Vagina (tissue), 2 donors: ENCODE measurements around the gene GLCE. TPM values are rescaled to one million over a fixed set of nuclear protein-coding genes. Genes with fewer than 3 reads are reported as not detected.

Experiments
- DNase-seq, 2 donors: peaks; one replicate each; pipeline ENCODE4 v3.0.0-alpha.2; 2017; ENCODE audit errors: extremely low spot score in 2 of 2
- H3K27ac ChIP-seq: fragments of 200-600 bp; sonication (generic); one replicate; pipeline ENCODE4 v1.5.1; 2019
- H3K27me3 ChIP-seq: fragments of 200-600 bp; sonication (generic); one replicate; pipeline ENCODE4 v1.5.1; 2019
- H3K36me3 ChIP-seq, 2 donors: fragments of 200-600 bp; sonication (generic); one replicate each; pipeline ENCODE4 v1.5.1; 2017 to 2019
- H3K4me1 ChIP-seq: fragments of 200-600 bp; sonication (generic); one replicate; pipeline ENCODE4 v1.5.1; 2019
- H3K4me3 ChIP-seq, 2 donors: fragments of 200-600 bp; sonication (generic); 1 replicate in 1 of 2; 2 replicates in 1 of 2; pipeline ENCODE4 v1.5.1; 2016 to 2019
- H3K9me3 ChIP-seq: fragments of 200-600 bp; sonication (generic); one replicate; pipeline ENCODE4 v1.5.1; 2019
- CTCF ChIP-seq, 3 experiments: fragments of 450-650 bp in 2 of 3; fragments of 200-600 bp in 1 of 3; sonication (generic) in 1 of 3; IDR thresholded peaks; one replicate each; pipeline ENCODE4 v1.5.1; 2017 to 2019; ENCODE audit warnings: antibody characterized with exemption in 3 of 3, mild to moderate bottlenecking in 2 of 3, moderate library complexity in 2 of 3
- POLR2A ChIP-seq, 2 donors: fragments of 450-650 bp; IDR thresholded peaks; one replicate each; pipeline ENCODE4 v1.6.1; 2017; ENCODE audit warnings: antibody characterized with exemption in 2 of 2, mild to moderate bottlenecking in 2 of 2, moderate library complexity in 2 of 2
- POLR2AphosphoS5 ChIP-seq, 2 donors: sonication (generic); formaldehyde crosslinking; IDR thresholded peaks; one replicate each; pipeline ENCODE4 v1.9.0; 2017; ENCODE audit warnings: antibody characterized with exemption in 2 of 2, mild to moderate bottlenecking in 2 of 2, low read depth in 1 of 2; ENCODE audit not compliant: insufficient read depth in 1 of 2
- intact Hi-C: fragments of 100-400 bp; cut with DNase I; formaldehyde crosslinking; loops from one replicate; pipeline ENCODE4 v1.15.1; 2023
- total RNA-seq: library from RNA; depleted of rRNA; stranded (reverse); fragments of >200 nt; gene quantifications from one replicate; pipeline ENCODE4 v1.2.3, GENCODE V29; 2016

The GLCE gene
- total RNA-seq, 1 donor from 2014 or later, result 16.5 TPM

GRCh38 chr15:69313432-69314000, 153.1 kb downstream of the GLCE start:
- intact Hi-C loops, result no loop called here

GRCh38 chr15:69314131-69314530, 153.7 kb downstream of the GLCE start:
- no peak for DNase-seq
- intact Hi-C loops, result no loop called here
- Histone ChIP-seq H3K36me3 (no peaks in the 10 kb centered on the region), H3K4me1 (no peaks in the 10 kb centered on the region), H3K27me3 (no peaks in the 10 kb centered on the region), H3K4me3 (no peak overlapping the region), H3K27ac (no peak overlapping the region), H3K9me3 (no peaks in the 10 kb centered on the region)
- no peak for TF ChIP-seq POLR2A (IDR thresholded peaks at IDR 0.05)
- TF ChIP-seq CTCF (IDR thresholded peaks at IDR 0.05), result no peak
- no peak for TF ChIP-seq POLR2AphosphoS5 (IDR thresholded peaks at IDR 0.05; ENCODE audit: insufficient read depth in 1 of 2, low read depth in 1 of 2)

More at GRCh38 chr15:69313432-69314000, 153.1 kb downstream of the GLCE start:
- H3K9me3 ChIP-seq, result no peaks in the 10 kb centered on the region
- H3K27ac ChIP-seq, result no peak overlapping the region
- no peaks in the 10 kb centered on the region for H3K27me3 ChIP-seq
- no peak for DNase-seq
- H3K36me3 ChIP-seq, result no peaks in the 10 kb centered on the region
- TF ChIP-seq POLR2A (IDR thresholded peaks at IDR 0.05) (no peak), CTCF (IDR thresholded peaks at IDR 0.05) (no peak), POLR2AphosphoS5 (IDR thresholded peaks at IDR 0.05; ENCODE audit: insufficient read depth in 1 of 2, low read depth in 1 of 2) (no peak)
- no peaks in the 10 kb centered on the region for H3K4me1 ChIP-seq
- no peak overlapping the region for H3K4me3 ChIP-seq

- Histone ChIP-seq H3K36me3 (no peaks in the 10 kb centered on the region), H3K27ac (no peak overlapping the region), H3K27me3 (no peaks in the 10 kb centered on the region), H3K9me3 (no peaks in the 10 kb centered on the region), H3K4me3 (no peak overlapping the region), H3K4me1 (no peaks in the 10 kb centered on the region)
- DNase-seq, result no peak
- no peak for TF ChIP-seq POLR2AphosphoS5 (IDR thresholded peaks at IDR 0.05; ENCODE audit: insufficient read depth in 1 of 2, low read depth in 1 of 2)
- no peak for TF ChIP-seq POLR2A (IDR thresholded peaks at IDR 0.05)
- intact Hi-C loops, result no loop called here
Observed at GRCh38 chr15:69314736-69315135, 154.3 kb downstream of the GLCE start.

- no peak overlapping the region for H3K27ac ChIP-seq
- no peaks in the 10 kb centered on the region for H3K4me1 ChIP-seq
- no peak overlapping the region for H3K4me3 ChIP-seq
- TF ChIP-seq POLR2A (IDR thresholded peaks at IDR 0.05), result no peak
- TF ChIP-seq CTCF (IDR thresholded peaks at IDR 0.05), result no peak
- TF ChIP-seq POLR2AphosphoS5 (IDR thresholded peaks at IDR 0.05; ENCODE audit: insufficient read depth in 1 of 2, low read depth in 1 of 2), result no peak
- H3K27me3 ChIP-seq, result no peaks in the 10 kb centered on the region
- no peaks in the 10 kb centered on the region for H3K9me3 ChIP-seq
- intact Hi-C loops, result no loop called here
- no peaks in the 10 kb centered on the region for H3K36me3 ChIP-seq
- peak in 1 of 2 donors; percentile 65 for DNase-seq
Observed at GRCh38 chr15:69315402-69316110, 155.1 kb downstream of the GLCE start.

GRCh38 chr15:69316291-69316690, 155.9 kb downstream of the GLCE start:
- Histone ChIP-seq H3K4me3 (no peak overlapping the region), H3K9me3 (no peaks in the 10 kb centered on the region), H3K27me3 (no peaks in the 10 kb centered on the region), H3K4me1 (no peaks in the 10 kb centered on the region), H3K27ac (no peak overlapping the region), H3K36me3 (no peaks in the 10 kb centered on the region)
- DNase-seq, result no peak
- intact Hi-C loops, result no loop called here
- TF ChIP-seq POLR2AphosphoS5 (IDR thresholded peaks at IDR 0.05; ENCODE audit: insufficient read depth in 1 of 2, low read depth in 1 of 2) (no peak), POLR2A (IDR thresholded peaks at IDR 0.05) (no peak), CTCF (IDR thresholded peaks at IDR 0.05) (no peak)
